RWPE2 (cell line): ENCODE data around the gene TOMM70.

Experiments
- ATAC-seq: fragments of 200-7000 bp; cut with Tn5 transposase; 3 replicates; pipeline ENCODE4 v1.9.1; 2021; ENCODE audit warnings: low read depth
- DNase-seq: peaks from one replicate; pipeline ENCODE4 v3.0.0-alpha.2; 2020; ENCODE audit warnings: low spot score
- H3K27ac ChIP-seq: fragments of 450-650 bp; 2 replicates; pipeline ENCODE4 v1.5.1; 2017; ENCODE audit warnings: mild to moderate bottlenecking; ENCODE audit not compliant: poor library complexity, severe bottlenecking
- H3K27me3 ChIP-seq: fragments of 250-450 bp; sonication (Bioruptor Pico); 2 replicates; pipeline ENCODE4 v1.5.1; 2021; ENCODE audit warnings: mild to moderate bottlenecking, moderate library complexity; ENCODE audit not compliant: insufficient read depth, poor library complexity, severe bottlenecking
- H3K36me3 ChIP-seq: fragments of 250-450 bp; sonication (Bioruptor Pico); 2 replicates; pipeline ENCODE4 v1.5.1; 2020; ENCODE audit warnings: low read depth, mild to moderate bottlenecking, moderate library complexity
- H3K4me1 ChIP-seq: fragments of 250-450 bp; sonication (Bioruptor Pico); 2 replicates; pipeline ENCODE4 v1.5.1; 2021; ENCODE audit warnings: mild to moderate bottlenecking, moderate library complexity; ENCODE audit not compliant: insufficient read depth, poor library complexity, severe bottlenecking
- H3K4me3 ChIP-seq: fragments of 250-450 bp; sonication (Bioruptor Pico); 2 replicates; pipeline ENCODE4 v1.5.1; 2021; ENCODE audit warnings: mild to moderate bottlenecking, moderate library complexity; ENCODE audit not compliant: severe bottlenecking
- H3K9me3 ChIP-seq: fragments of 250-450 bp; sonication (Bioruptor Pico); 2 replicates; pipeline ENCODE4 v1.5.1; 2021; ENCODE audit warnings: mild to moderate bottlenecking, moderate library complexity; ENCODE audit not compliant: severe bottlenecking
- TF ChIP-seq, protein P1 (sequence below): fragments of 450-650 bp; IDR thresholded peaks from one replicate; pipeline ENCODE4 v1.5.1; 2017; ENCODE audit warnings: mild to moderate bottlenecking, moderate library complexity; ENCODE audit not compliant: poor library complexity, severe bottlenecking

TOMM70 gene

DNA sequence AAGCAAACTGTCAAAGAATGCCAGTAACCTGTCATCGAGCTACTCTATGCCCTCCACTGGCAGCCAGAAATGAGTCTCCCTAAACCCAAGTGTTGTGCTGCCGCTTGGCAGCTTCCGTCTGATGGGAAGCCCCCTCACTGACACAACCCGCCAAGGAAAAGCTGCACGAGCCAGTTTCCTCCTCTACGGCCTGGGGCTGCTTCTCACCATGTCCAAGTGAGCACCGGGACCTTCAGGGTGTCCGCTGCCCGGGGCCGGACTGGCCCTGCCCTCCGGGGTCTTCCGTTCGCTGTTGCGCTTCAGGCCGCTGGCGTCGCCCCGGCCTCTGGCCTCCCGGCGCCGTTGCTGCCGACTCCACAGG, 490 bp downstream of the TOMM70 start:
- H3K27me3 ChIP-seq = no peaks in the 10 kb centered on the region
- H3K36me3 ChIP-seq = peaks cover 2% of the 10 kb centered on the region
- peaks cover 11% of the 10 kb centered on the region for H3K4me1 ChIP-seq
- ATAC-seq (peak; percentile 9), DNase-seq (no peak)
- H3K9me3 ChIP-seq = no peaks in the 10 kb centered on the region
- peak overlapping the region; percentile 69 for H3K27ac ChIP-seq
- TF ChIP-seq, protein P1, sequence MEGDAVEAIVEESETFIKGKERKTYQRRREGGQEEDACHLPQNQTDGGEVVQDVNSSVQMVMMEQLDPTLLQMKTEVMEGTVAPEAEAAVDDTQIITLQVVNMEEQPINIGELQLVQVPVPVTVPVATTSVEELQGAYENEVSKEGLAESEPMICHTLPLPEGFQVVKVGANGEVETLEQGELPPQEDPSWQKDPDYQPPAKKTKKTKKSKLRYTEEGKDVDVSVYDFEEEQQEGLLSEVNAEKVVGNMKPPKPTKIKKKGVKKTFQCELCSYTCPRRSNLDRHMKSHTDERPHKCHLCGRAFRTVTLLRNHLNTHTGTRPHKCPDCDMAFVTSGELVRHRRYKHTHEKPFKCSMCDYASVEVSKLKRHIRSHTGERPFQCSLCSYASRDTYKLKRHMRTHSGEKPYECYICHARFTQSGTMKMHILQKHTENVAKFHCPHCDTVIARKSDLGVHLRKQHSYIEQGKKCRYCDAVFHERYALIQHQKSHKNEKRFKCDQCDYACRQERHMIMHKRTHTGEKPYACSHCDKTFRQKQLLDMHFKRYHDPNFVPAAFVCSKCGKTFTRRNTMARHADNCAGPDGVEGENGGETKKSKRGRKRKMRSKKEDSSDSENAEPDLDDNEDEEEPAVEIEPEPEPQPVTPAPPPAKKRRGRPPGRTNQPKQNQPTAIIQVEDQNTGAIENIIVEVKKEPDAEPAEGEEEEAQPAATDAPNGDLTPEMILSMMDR = no peak
- H3K4me3 ChIP-seq = peak overlapping the region; percentile 58

DNA sequence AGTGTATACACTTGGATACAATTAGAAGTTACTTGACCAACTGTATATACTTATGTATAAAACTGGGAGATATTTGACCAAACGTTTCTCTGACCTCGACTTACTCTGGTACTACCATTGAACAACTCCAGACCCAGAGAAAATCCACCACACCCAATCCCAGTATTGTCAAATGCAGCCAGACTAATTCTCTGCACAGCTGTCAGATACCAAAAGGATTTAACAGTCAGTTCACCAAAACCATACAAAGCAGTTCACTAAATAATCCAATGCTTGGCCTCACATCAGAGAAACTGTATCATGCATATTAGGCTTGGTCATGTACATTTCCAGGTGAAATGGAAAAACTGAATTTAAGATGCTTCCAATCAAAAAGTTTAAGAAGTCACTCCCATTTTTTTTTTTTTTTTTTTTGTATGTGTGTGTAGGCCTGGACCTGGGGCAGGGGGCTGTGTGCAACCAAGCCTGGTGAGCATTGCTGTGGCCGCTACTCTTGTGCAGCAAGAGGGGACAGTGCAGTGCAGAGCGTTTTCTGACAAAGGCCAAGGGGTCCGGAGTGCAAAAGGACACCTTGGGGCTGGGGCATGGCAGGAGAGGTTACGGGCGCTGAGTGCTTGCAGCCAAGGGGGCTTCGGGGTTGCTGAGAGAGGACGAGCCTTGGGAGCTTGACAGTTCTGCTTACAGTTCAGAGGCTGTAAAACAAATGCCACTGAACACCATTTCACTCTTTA, 1.4 kb downstream of the TOMM70 start:
- peaks cover 2% of the 10 kb centered on the region for H3K36me3 ChIP-seq
- peaks cover 11% of the 10 kb centered on the region for H3K4me1 ChIP-seq
- no peaks in the 10 kb centered on the region for H3K9me3 ChIP-seq
- DNase-seq = no peak
- no peaks in the 10 kb centered on the region for H3K27me3 ChIP-seq
- ATAC-seq = no peak
- TF ChIP-seq, protein P1 = no peak
- peak overlapping the region; percentile 58 for H3K4me3 ChIP-seq
- no peak overlapping the region for H3K27ac ChIP-seq

DNA sequence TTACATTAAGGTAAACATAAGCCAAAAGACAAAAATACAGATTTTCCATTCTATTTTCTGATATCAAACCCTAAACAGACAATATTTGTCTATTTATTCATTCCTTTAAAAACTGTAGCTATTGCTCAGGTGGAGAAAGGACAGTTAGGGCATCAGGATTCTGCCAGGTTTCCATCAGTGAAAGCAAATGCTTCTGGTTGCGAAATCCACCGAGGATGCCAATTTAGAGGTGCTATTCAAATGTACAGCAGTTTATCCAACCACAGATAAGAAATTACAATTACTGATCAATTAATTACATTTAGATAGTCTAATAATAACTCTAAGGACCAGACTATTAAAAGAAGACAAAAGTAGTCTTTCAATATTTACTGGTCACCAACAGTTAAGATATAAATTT, 3.9 kb downstream of the TOMM70 start:
- ATAC-seq (no peak), DNase-seq (no peak)
- TF ChIP-seq, protein P1 = no peak
- H3K4me1 ChIP-seq = peaks cover 5% of the 10 kb centered on the region
- peaks cover 2% of the 10 kb centered on the region for H3K36me3 ChIP-seq
- H3K4me3 ChIP-seq = no peak overlapping the region
- no peaks in the 10 kb centered on the region for H3K27me3 ChIP-seq
- no peak overlapping the region for H3K27ac ChIP-seq
- H3K9me3 ChIP-seq = no peaks in the 10 kb centered on the region

DNA sequence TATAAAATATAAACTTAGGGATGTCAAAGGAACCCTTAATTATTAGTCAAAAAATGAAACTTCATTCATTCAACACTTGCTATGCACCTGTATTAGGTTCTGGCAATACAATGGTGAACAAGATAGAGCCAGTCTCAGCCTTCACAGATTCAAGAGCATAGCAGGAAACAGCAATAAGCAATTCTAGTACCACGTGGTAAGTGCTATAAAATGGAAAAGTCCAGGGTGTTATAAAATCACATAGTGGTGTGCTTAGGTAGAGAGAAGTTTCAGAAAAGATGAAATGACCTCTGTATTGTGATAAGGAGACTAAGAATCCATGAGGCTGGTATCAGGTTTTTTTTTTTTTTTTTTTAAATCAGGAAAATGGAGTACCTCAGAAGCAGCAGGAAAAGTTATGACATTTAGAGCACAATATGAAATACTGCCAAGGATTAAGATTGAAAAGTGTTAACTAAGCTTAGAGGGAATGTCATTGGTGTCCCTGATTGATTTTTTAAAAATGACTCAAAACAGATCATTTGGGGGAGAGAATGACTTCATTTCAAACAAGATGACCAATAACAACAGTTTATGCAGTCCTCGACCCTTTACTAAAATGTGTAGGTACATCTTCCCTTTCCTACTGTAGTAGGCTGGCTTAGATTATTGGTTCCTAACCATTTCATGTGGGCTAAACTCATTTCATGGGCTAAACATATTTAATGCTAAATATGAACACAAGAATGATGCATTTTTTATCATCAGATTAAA, 5.0 kb downstream of the TOMM70 start:
- TF ChIP-seq, protein P1 = no peak
- Histone ChIP-seq H3K4me3 (no peak overlapping the region), H3K9me3 (no peaks in the 10 kb centered on the region), H3K36me3 (peaks cover 2% of the 10 kb centered on the region), H3K27ac (no peak overlapping the region), H3K27me3 (no peaks in the 10 kb centered on the region), H3K4me1 (peaks cover 5% of the 10 kb centered on the region)
- no peak for DNase-seq
- no peak for ATAC-seq

DNA sequence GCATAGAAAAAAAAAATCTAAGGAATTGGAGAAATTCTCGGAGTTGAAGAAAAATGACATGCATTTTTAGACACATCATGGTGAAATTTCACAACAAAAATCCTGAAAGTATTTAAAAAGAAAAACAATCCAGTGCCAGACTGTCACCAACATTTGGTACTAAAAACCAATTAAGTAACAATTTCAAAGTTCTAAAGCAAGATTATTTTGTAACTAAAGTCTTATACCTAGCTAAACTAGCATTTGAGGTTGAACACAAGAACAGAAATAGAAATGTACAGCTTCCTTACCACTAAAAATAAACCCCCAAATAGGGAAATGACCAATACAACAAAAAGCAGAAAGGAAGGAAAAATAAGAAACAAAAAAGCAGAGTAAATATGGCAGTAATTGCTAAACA, 11.9 kb downstream of the TOMM70 start:
- TF ChIP-seq, protein P1 = no peak
- Histone ChIP-seq H3K27me3 (no peaks in the 10 kb centered on the region), H3K4me3 (no peak overlapping the region), H3K27ac (no peak overlapping the region), H3K9me3 (peaks cover 9% of the 10 kb centered on the region), H3K36me3 (peaks cover 44% of the 10 kb centered on the region), H3K4me1 (peaks cover 8% of the 10 kb centered on the region)
- ATAC-seq = no peak
- DNase-seq = no peak
